Measurements from ENCODE around the gene MED8. TPM values are rescaled to one million over a fixed set of nuclear protein-coding genes. Genes with fewer than 3 reads are reported as not detected.

MED8 gene
- total RNA-seq, 1 experiment from 2014 or later = 36.0 TPM

GRCh38 chr1:43432171-43432860 is 42.7 kb upstream of the MED8 start:
- BruUV-seq (replicated peaks) = no TSS peak
- Histone ChIP-seq H3K27ac (ENCODE audit: low read depth, low read length) (no peak overlapping the region), H3K36me3 (ENCODE audit: control insufficient read depth in 1 of 2, insufficient read depth in 2 of 2, low read length in 2 of 2) (peaks cover 14 to 21% of the 10 kb centered on the region in 2 experiments; a peak in 3 of 4 replicates), H3K79me2 (ENCODE audit: insufficient read depth, low read length) (no peaks in the 10 kb centered on the region), H3K27me3 (ENCODE audit: insufficient read depth, low read length) (no peaks in the 10 kb centered on the region), H2AFZ (ENCODE audit: low read depth, low read length, poor library complexity, severe bottlenecking) (no peak overlapping the region), H3K4me2 (ENCODE audit: low read length) (no peak overlapping the region), H4K20me1 (ENCODE audit: insufficient read depth) (no peaks in the 10 kb centered on the region), H3K9me3 (ENCODE audit: control insufficient read depth in 1 of 2, insufficient read depth in 1 of 2, low read depth in 1 of 2, low read length in 2 of 2) (no peaks in the 10 kb centered on the region), H3K9me2 (ENCODE audit: insufficient read depth) (no peaks in the 10 kb centered on the region), H3K4me1 (ENCODE audit: control insufficient read depth in 1 of 2, insufficient read depth in 2 of 2, low read length in 2 of 2) (no peaks in the 10 kb centered on the region), H3K9ac (ENCODE audit: low read length) (no peak overlapping the region), H3K4me3 (replicated peaks in 1 of 2; ENCODE audit: low read depth in 1 of 2, low read length in 2 of 2) (no peak overlapping the region)
- intact Hi-C loops (cut with micrococcal nuclease) = no loop called here
- ATAC-seq (no peak), DNase-seq (ENCODE audit: low read depth, low spot score) (no peak)
- POLR2A ChIA-PET = no interaction called here
- TF ChIP-seq SIN3A (IDR thresholded peaks at IDR 0.05; ENCODE audit: low read depth) (no peak), SRF (IDR thresholded peaks at IDR 0.05; ENCODE audit: low read depth) (no peak), ZNF274 (IDR thresholded peaks at IDR 0.05; ENCODE audit: low read depth, low read length) (no peak), FOSL1 (IDR thresholded peaks at IDR 0.05; ENCODE audit: low read depth) (no peak), EZH2 (IDR thresholded peaks at IDR 0.05) (no peak), SP1 (IDR thresholded peaks at IDR 0.05; ENCODE audit: low read depth) (no peak), EGR1 (IDR thresholded peaks at IDR 0.05; ENCODE audit: low read depth) (no peak), CBX3 (IDR thresholded peaks at IDR 0.05; ENCODE audit: low read depth) (no peak), ELF1 (IDR thresholded peaks at IDR 0.05; ENCODE audit: borderline replicate concordance, low read depth) (no peak), JUND (IDR thresholded peaks at IDR 0.05) (no peak), EZH2phosphoT487 (IDR thresholded peaks at IDR 0.05; ENCODE audit: borderline replicate concordance) (no peak), CTCF (IDR thresholded peaks at IDR 0.05 in 2 of 3, conservative IDR thresholded peaks at IDR 0.05 in 1 of 3; ENCODE audit: borderline replicate concordance in 1 of 3, insufficient read depth in 1 of 3, low read depth in 2 of 3, low read length in 2 of 3) (no peak), CEBPB (IDR thresholded peaks at IDR 0.05; ENCODE audit: low read depth) (no peak), ZFX (IDR thresholded peaks at IDR 0.05) (no peak), MAX (IDR thresholded peaks at IDR 0.05) (no peak), ZBTB33 (IDR thresholded peaks at IDR 0.05; ENCODE audit: extremely low read depth, insufficient replicate concordance, low read length) (no peak), POLR2A (IDR thresholded peaks at IDR 0.05; ENCODE audit: borderline replicate concordance, extremely low read depth, insufficient read depth, insufficient read length) (no peak), ATF3 (IDR thresholded peaks at IDR 0.05) (no peak)
- RAD21 ChIA-PET (ENCODE audit: low non-redundant PET in 1 of 2, low total read pairs in 2 of 2, uncharacterized antibody in 2 of 2, unreplicated experiment in 2 of 2) = no interaction called here
- CTCF ChIA-PET = no interaction called here

Data from HCT116 (cell line).